GM23248 (cell line): ENCODE measurements around the gene PLA2G4E.

Experiments used
- EZH2 ChIP-seq: fragments of 200-600 bp; sonication (generic); IDR thresholded peaks from 2 replicates; pipeline ENCODE4 v1.6.1; 2018; ENCODE audit warnings: antibody characterized with exemption, mild to moderate bottlenecking; ENCODE audit not compliant: insufficient read depth, poor library complexity, severe bottlenecking
- EZH2phosphoT487 ChIP-seq: fragments of 200-600 bp; sonication (generic); IDR thresholded peaks from 2 replicates; pipeline ENCODE4 v1.6.1; 2018; ENCODE audit warnings: antibody characterized with exemption, moderate library complexity, mild to moderate bottlenecking, low read depth; ENCODE audit not compliant: insufficient read depth

DNA sequence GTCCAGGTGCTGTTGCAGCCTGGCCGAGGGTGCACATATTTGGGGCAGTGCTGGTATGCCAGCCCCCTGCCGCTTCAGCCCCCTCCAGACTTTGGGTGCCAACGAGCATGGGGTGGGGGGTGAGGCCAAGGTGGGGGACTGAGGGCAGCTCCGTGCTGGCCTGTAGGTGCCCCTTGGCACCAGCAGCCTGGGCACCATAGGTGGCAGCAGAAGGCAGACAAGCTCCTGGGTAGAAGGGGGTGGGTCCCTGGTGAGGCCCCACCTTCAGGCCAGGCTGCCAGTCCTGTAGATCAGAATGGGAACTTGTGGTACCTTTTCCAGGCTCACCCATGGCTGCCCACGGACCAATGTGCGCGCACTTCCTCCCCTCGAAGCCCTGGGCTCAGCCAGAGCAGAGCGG, 16.1 kb upstream of the PLA2G4E start:
- TF ChIP-seq EZH2 (no peak), EZH2phosphoT487 (no peak)
